ENCODE data around the gene AURKAIP1.

DNA sequence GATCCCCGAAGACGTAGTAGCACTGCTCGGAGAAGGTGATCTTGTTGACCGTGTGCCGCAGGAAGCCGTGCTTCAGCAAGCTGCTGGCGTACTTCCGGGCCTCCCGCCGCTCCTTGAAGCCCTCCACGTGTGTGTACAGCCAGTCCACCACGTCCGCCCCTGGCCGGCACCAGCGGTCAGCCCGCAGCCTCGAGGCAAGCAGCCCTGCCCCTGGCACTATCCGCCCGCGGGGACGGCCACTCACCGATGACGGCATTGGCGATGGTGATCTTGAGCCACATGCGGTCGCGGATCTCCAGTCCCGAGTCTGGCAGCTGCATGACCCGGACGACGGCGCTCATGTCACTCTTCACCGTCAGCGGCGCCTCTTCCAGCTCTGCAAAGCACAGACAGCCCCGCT lies 36.7 kb downstream of the AURKAIP1 start:
- TF ChIP-seq, protein P1, sequence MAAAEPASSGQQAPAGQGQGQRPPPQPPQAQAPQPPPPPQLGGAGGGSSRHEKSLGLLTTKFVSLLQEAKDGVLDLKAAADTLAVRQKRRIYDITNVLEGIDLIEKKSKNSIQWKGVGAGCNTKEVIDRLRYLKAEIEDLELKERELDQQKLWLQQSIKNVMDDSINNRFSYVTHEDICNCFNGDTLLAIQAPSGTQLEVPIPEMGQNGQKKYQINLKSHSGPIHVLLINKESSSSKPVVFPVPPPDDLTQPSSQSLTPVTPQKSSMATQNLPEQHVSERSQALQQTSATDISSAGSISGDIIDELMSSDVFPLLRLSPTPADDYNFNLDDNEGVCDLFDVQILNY (CRISPR knock-in tag; IDR thresholded peaks at IDR 0.05): no peak
- no peak for TF ChIP-seq ZNF766 (CRISPR knock-in tag; conservative IDR thresholded peaks at IDR 0.05)
- TF ChIP-seq GATAD2B (IDR thresholded peaks at IDR 0.05; ENCODE audit: borderline replicate concordance): no peak
- TF ChIP-seq POLR2A (conservative IDR thresholded peaks at IDR 0.05): no peak
- no peak for TF ChIP-seq RAD21 (CRISPR knock-in tag; conservative IDR thresholded peaks at IDR 0.05 in 1 of 2, IDR thresholded peaks at IDR 0.05 in 1 of 2)
- no peak for TF ChIP-seq FOXK2 (conservative IDR thresholded peaks at IDR 0.05 in 1 of 2, IDR thresholded peaks at IDR 0.05 in 1 of 2; ENCODE audit: low read depth in 2 of 2)
- TF ChIP-seq POLR3A (IDR thresholded peaks at IDR 0.05; ENCODE audit: borderline replicate concordance, extremely low read depth, insufficient read depth, insufficient read length): no peak
- TF ChIP-seq, protein P2, sequence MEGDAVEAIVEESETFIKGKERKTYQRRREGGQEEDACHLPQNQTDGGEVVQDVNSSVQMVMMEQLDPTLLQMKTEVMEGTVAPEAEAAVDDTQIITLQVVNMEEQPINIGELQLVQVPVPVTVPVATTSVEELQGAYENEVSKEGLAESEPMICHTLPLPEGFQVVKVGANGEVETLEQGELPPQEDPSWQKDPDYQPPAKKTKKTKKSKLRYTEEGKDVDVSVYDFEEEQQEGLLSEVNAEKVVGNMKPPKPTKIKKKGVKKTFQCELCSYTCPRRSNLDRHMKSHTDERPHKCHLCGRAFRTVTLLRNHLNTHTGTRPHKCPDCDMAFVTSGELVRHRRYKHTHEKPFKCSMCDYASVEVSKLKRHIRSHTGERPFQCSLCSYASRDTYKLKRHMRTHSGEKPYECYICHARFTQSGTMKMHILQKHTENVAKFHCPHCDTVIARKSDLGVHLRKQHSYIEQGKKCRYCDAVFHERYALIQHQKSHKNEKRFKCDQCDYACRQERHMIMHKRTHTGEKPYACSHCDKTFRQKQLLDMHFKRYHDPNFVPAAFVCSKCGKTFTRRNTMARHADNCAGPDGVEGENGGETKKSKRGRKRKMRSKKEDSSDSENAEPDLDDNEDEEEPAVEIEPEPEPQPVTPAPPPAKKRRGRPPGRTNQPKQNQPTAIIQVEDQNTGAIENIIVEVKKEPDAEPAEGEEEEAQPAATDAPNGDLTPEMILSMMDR (IDR thresholded peaks at IDR 0.05 in 2 of 3, conservative IDR thresholded peaks at IDR 0.05 in 1 of 3; ENCODE audit: insufficient read depth in 2 of 3, low read depth in 1 of 3, low read length in 3 of 3): no peak
- no peak for TF ChIP-seq HCFC1 (IDR thresholded peaks at IDR 0.05; ENCODE audit: low read depth, low read length)
- TF ChIP-seq CEBPB (tag; IDR thresholded peaks at IDR 0.05): no peak
- TF ChIP-seq HEY1 (CRISPR knock-in tag; IDR thresholded peaks at IDR 0.05; ENCODE audit: borderline replicate concordance): no peak

Measured in K562 (cell line).